GM18907 (cell line): ENCODE results near the gene MSX1.

ENCODE experiments used
- ATAC-seq: cut with Tn5 transposase; IDR thresholded peaks from one replicate; pipeline ENCODE4 v1.9.1; 2021; ENCODE audit warnings: mild to moderate bottlenecking, moderate library complexity; ENCODE audit not compliant: unreplicated experiment

Gene MSX1

DNA sequence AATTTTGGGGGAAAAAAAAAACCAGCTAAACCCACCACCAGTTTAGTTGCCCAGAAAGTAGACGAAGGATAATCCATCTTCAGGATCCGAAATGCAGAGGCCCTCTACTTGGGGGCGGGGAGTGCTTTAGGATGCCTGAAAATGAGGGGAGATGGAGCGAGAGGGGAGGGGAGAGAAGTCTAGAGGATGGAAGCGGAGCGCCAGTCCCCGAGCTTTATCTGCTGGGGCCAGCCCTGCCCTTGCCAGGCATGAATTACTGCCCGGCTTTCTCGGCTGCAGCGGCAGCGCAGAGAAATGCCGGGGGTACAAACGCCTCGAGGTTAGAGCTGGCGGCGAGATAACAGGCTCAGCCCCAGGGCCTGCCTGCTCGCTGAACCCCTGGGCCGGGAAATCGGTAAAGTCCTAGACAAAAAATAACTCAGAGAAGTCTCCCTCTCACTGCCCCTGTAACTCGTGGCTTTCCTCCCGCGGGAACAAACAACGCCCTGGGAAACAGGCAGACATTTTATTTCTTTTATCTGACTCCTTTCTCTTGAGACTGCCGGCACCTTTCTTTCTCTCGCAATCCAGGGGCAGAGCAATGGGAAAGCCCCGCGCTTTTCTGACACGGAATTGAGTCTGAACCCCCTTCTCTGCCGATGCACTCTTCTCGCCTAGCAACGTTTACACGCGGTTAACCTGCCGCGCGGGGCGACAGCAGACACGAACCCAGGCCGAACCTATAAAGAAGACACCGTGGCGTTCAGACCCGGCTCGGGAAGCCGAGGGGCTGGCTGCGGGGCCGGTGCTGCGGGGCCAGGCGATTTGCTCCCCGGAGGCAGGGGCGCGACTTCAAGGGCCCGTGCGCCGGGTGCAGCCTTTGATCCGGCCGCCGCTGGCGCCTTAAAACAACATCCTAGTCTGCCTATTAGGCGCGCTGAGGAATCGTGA is 3.1 kb upstream of the MSX1 start:
- ATAC-seq = no peak

DNA sequence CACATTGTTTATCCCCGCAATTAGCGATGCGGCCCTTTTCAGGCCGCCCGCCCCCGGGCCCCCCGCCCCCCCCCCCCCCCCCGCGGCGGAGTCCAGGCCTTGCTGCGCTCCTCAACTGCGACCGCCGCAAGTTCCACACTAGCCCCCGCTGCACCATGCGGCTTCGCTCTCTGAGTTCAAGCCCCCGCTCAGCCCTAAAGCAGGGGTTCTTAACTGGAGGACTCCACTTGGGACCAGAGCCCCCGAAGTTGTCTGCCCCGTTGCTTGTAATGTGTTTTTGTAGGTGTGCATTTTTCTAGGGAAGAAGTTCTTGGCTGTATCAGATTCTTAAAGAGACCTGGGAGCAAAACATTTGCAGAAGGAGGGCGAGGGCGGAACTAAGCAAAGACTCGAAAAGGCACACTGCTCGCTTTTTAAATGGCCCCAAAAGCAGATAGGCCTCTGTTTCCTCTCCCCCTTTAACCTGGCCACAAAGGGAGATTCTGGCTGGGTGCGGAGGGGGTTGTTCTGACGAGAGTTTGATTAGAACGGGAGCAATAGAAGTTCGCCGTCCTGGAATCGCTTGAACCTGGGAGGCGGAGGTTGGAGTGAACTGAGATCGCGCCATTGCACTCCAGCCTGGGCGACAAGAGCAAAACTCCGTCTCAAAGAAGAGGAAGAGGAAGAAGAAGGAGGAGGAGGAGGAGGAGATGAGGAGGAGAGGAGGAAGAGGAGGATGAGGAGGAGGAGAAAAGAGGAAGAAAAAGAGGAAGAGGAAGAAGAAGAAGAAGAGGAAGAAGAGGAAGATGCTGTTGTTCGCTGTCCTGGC is 2.3 kb upstream of the MSX1 start:
- ATAC-seq = no peak

DNA sequence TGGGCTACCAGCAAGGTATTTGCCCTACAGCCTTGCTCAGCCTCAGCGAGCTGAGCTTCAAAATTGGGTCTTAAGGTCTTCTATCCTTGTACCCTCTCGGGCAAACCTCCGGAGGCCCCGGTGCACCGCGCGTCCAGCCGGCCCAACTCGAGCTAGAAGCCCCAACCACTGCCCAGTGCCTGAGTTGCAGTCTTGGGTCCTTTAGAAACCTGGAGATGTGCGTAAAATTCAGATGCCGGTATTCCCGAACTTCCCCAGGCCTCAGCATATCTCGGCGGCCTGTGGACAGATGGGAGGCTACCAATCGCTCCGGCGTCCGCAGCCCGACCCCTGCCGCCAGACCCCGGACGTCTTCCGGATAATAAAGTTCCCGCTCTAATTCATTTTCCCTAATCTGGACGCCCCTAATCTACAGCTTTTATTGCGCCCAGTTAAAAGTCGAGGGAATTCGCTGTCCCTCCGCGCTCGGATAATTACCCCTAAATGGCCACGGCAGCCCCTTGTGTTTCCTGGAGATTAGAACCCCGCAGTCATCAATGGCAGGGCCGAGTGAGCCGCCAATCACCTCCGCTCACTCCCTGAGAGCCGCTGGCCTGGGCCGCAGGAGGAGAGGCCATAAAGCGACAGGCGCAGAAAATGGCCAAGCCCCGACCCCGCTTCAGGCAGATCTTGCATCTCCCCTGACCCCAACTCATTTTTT is 1.5 kb upstream of the MSX1 start:
- ATAC-seq = no peak

DNA sequence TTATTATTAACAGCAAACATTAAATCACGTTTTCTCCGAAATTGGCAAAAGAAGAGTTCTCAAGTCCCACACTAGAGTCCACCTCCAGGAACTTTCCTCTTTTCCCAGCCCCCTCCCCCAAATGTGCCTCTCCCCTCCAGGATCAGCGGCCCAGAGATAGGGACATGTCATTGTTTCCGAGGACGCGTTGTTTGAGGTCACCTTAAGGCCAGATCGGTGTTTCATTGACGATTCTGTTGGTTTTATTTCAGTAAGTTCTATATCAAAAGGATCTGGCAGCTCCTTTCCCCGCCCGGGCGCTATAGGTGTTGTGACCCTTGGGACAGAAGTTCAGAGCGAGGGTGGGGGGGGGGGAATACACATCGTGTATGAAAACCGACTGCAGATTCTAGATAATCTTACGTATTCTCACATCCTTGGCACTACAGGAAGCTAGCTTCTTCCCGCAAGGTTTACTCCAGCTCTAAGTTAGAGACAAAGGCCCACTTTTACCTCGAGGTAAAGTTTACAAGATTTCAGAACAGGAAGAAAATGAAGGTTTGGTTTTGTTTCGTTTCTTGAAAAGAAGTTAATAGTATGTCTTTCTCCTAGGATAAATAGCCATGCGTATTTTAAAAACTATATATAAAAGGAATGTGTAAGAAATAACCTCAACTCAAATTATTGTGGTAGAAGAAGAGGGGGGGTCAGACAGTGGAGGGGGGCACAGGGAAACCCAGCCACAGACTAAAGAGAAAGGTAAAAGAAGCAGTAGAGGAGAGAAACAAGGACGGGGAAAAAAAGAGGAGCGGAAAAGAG is 739 bp upstream of the MSX1 start:
- no peak for ATAC-seq

DNA sequence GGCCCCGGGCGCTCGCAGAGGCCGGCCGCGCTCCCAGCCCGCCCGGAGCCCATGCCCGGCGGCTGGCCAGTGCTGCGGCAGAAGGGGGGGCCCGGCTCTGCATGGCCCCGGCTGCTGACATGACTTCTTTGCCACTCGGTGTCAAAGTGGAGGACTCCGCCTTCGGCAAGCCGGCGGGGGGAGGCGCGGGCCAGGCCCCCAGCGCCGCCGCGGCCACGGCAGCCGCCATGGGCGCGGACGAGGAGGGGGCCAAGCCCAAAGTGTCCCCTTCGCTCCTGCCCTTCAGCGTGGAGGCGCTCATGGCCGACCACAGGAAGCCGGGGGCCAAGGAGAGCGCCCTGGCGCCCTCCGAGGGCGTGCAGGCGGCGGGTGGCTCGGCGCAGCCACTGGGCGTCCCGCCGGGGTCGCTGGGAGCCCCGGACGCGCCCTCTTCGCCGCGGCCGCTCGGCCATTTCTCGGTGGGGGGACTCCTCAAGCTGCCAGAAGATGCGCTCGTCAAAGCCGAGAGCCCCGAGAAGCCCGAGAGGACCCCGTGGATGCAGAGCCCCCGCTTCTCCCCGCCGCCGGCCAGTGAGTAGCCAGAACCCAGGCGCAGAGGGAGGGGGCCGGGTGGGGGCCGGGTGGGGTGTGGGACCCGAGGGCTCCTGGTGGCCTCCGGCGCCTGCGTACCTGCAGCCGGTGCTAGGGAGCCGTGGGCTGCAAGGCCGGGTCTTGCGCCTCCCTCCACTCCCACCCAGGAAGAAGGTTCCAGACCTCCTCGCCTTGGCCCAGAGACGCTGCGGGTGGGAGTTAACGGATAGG is 534 bp downstream of the MSX1 start:
- peak; percentile 31 for ATAC-seq

DNA sequence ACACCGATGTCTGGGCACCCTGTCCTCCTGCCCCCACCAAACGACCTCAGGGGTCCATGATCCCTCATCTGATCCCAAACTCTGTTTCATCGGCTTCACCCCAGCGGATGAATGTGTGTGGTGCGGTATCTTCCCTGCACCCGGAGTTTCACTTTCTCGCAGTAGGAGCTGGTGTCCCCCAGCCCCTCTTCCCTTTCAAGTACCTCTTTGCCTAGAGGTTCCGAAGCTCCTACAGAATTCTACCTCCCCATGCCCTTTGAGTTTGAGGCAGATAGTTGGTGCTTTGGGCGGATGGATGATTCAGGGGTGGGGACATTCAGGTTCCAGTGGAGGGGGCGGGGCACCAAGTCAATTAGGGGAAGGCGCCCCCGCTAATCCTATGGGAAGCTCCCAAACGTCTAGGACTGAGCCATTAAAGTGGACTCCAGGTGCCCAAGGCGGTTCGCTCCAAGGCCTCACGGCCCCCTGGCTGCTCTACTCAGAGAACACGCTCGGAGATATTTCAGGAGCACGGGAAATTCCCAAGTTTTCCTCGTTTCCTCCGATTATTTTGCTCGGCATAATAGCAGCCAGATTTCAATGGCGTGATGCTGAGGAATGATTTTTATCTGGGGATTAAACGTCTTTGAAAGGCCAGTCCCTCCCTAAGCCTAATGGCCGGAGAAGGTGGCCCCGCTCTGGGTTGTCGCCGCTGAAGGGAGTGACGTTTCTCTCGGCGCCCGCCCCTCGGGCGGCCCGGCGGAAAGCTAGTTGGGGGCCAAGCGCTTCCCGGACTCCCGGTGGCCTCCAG is 1.3 kb downstream of the MSX1 start:
- ATAC-seq = no peak

DNA sequence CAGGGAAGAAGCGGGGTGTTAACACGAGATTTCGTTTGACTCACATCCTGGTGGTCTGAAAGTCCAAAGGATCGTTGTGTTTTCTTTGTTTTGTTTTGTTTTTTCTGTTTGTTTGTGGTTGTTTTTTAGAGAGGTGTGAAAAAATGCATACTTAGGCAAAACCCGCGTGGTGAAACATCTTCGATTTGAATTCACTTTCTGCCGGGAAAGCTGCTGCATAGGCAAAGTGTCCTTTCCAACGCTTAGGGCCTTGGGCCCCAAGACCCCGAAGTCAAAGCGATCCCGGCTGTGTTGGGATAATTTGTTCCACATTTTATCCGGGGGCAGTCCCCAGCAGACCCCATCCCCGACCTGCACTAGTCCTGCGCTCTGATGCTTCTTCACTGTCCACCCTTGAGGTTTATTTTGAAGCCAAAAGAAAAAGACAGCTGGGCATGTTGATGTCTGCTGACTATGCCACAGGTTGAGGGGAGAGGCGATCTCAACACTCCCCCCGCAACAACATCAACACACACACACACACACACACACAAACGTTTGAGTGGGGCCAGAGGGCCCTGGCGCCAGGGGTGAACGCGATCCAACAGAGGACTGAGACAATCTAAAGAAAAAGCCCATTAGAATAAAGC is 2.0 kb downstream of the MSX1 start:
- no peak for ATAC-seq

DNA sequence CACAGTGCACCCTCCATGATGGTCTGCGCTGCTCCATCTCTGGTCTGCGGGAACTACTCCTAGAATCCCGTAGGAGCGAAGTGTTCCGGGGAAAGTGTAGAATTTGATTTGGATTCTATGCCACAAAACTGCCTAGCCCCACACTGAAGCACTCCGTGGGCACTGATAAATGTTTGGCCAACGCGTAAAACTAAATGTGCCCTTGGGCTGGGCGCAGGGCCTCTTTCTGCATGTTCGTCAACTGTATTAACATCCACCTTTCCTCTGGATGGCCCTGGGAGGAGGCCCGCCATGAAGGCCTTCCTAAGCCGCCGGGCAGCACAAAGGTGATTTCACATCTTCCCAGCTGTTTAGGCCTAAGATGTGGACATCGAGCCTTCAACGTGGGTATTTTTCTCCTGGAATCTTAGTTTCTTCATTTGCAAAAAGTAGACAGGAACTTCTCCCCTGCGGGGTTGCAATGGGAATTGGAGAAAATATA is 2.6 kb downstream of the MSX1 start:
- ATAC-seq = no peak

DNA sequence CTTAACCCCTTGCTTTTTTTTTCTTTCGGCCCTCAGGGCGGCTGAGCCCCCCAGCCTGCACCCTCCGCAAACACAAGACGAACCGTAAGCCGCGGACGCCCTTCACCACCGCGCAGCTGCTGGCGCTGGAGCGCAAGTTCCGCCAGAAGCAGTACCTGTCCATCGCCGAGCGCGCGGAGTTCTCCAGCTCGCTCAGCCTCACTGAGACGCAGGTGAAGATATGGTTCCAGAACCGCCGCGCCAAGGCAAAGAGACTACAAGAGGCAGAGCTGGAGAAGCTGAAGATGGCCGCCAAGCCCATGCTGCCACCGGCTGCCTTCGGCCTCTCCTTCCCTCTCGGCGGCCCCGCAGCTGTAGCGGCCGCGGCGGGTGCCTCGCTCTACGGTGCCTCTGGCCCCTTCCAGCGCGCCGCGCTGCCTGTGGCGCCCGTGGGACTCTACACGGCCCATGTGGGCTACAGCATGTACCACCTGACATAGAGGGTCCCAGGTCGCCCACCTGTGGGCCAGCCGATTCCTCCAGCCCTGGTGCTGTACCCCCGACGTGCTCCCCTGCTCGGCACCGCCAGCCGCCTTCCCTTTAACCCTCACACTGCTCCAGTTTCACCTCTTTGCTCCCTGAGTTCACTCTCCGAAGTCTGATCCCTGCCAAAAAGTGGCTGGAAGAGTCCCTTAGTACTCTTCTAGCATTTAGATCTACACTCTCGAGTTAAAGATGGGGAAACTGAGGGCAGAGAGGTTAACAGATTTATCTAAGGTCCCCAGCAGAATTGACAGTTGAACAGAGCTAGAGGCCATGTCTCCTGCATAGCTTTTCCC is 3.4 kb downstream of the MSX1 start:
- no peak for ATAC-seq

DNA sequence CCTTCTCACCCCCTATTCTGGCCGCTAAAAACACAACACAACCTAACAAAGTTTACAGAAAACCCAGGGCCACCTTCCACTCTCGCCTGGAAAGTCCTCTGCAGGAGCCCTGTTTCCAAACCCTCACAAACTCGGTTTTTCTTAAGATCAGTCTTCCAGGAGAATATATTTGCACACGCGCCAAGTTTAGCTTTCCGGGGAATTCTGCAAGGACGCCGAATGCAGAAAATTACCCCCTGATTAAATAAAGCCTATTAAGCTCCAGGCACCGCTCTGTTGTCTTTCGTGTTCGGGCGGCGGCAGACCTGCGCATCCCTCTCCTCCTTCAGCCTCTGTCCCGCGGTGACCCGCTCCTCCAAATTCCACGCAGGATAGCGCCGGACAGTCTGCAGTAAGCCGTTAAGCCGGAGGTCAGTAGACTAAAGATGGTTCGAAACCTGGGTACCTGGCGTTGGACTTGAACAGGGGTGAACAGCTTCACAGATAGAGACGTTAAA is 5.0 kb downstream of the MSX1 start:
- ATAC-seq = no peak

DNA sequence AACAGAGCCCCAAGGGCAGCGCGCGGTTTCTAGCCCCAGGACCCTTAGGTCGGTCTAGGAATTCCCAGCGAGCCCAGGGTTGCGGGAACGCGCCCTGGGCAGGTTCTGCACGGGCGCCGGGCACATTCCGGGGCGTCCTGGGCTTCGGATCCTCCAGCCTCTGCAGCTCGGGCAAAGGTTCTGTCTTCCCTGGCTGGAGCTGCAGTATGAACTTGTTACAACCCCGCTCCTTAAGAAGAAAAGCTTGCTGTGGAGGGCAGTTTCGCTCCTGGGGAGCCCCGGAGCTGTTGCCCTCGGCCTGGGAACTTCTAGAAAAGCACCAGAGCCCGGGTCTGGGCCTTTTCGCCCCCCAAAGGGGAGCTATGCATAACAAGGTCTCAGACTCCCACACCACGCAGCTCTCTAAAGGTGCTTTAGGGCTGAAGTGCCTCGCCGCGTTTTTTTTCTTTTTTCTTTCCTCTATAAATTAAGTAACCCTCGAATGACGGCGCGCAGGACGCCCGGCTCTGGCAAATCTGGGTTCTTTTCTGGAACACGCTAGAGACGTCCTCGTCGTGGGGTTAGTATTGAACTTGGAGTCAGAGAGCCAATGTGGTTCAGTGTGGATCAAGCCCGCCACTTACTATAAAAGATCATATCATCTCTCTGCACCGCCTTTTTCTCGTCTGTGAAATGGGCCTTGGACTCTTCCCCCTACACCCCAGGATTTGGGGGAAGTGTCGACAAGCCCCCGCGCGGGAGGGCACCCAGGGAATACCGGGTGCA is 5.7 kb downstream of the MSX1 start:
- ATAC-seq = no peak

DNA sequence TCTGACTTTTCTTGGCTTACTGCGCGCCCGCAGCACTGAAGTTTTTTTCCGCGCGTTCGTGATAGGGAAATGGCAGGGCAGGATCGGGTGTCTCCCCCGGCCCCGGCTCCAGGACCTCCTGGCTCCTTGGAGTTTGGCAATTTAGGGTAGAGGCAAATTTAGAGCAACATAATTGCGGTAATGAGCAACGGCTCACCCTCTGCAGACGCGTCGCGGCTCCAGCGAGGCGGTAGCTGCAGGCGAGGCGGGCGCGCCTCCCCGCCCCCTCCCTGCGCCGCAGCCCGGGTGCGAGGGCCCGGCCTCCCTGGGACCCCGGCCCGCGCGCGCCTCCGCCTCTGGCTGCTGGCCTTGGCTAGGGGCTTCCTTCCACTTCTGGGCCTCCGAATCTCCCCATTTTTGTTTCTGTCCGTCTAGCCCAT is 6.2 kb downstream of the MSX1 start:
- ATAC-seq = no peak

DNA sequence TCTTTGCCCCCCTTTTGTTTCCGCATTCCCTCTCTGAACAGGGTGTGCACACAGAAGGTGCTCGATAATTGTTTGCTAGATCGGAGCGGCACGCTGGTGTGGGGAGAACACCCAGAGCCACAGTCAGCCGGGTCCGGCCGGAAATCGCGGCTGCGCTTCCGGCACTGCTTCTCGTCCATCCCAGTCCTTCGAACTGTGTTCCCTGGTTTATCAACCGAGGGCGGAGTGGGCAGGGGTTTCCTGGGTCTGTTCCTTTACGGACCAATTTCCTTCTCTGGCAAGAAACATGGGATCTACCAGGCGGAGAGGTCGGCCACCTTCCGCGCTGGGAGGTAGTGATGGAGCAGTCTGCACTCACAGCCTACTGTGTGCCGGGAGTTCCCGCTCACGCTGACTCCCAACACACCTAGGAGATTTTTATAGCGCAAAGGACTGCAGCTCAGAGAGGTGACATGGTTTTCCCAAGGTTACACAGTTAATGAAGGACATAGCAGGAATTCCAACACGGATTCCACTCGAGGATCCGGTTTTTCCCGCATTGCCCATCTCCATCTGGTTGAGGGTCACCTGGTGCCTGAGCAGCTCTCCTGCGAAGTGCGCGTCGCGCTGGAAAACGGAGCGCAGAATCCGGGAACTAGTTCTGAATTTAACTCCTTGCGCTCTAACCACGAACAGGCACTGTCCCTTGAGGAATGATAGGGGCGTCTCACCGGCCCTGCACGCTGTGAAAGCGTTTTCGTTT is 6.8 kb downstream of the MSX1 start:
- no peak for ATAC-seq

DNA sequence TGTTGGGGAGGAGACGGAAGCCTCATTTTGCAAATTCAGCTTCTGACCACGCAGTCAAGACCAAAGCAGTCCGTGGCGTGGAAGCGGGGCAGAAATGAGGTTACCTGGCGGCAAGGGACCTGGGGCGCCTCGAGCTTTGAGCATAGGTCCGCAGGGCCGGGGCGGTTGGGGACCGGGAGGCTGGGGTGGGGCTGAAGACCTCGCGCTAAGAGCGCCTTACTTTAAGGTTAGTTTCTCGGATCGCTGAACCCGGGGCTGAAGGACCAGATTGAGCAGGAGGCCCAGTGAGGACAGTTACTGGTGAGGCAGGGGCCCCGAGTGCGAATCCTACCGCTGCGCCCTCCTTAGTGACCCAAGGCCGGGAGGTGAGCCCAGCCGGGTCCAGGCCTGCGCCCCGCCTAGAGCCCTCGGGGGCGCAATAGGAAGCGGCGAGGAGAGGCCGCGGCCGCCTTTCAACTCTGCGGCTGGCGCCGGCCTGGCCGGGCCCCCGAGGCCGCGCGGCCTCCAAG is 7.5 kb downstream of the MSX1 start:
- ATAC-seq = no peak

DNA sequence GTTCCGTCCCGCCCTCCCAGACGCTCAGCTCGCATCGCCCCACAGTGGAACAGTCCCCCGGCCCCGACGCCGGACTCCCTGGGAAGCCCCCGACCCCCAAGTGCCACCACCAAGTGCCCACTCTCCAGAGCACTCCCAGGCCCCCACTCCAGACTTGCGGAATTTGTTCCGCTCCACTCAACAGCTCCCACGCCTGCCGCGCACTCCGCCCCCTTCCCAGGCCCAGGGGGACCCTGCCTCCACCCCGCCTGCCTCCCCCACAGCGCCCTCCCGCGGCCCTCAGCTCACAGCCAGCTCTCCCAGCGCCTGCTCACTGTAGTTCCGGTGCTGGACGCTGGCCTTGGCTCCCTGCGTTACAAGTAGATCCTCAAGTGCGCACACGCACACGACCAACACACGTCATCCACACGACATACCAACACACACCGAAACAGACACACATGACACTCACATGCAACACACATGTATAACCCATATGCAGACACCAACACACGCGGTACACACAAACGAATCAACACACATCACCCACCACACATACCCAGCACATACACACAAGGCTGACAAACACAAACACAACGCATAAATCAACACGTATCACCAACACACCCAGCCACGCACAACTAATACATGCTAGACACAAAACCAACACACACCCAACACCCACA is 8.0 kb downstream of the MSX1 start:
- ATAC-seq = no peak
